Measurements from ENCODE around the gene KCNN3. TPM values are rescaled to one million over a fixed set of nuclear protein-coding genes. Genes with fewer than 3 reads are reported as not detected.

KCNN3 gene
- total RNA-seq, 1 experiment from 2014 or later = 0.07 TPM

DNA sequence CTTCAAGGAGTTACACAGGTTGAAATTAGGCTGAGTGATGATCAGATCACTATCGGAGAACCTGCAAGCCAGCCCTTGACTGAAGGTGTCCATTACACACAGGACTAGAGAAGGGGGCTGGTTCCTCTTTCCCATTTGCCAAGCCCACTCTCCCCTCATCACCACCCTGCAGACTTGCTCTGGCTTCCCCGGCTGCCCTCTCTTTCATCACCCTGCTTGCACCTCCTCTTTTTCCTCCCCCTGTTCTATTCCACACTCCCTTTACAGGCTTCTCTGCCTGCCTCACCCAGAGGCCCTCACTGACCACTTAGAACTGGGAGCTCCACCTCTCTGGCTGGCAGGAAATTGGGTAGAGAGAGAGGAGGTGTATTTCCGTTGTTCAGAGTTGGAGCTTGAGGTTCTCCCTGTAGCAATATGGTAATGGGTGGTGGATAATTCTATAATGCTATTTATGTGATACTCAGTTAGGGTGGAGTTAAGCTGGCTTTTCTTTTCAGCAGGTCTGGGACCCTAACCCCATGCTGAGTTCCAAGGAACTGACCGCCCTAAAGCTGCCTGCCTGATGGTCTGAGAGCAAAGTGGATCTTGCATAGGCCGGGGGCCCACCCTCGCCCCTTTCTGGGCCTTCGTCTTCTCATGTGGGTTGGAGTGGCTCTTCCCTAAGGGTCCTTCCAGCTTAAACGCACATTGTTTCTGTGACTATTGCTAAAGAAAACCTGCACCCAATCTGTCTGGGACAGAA lies 150.3 kb downstream of the KCNN3 start:
- no peaks in the 10 kb centered on the region for H3K4me1 Mint-ChIP-seq (ENCODE audit: insufficient read depth, unreplicated experiment)
- CTCF ChIA-PET = interaction anchor here (0.7 to 1.1 kb wide), 5 partner anchors 30 to 276 kb away, joined by 3 to 4 read pairs (median 3); no protein-coding TSS in a partner anchor
- no peak for TF ChIP-seq CTCF (IDR thresholded peaks at IDR 0.05; ENCODE audit: unreplicated experiment)
- peaks cover 37% of the 10 kb centered on the region for H3K27me3 Mint-ChIP-seq (ENCODE audit: insufficient read depth, unreplicated experiment)
- H3K27ac Mint-ChIP-seq (ENCODE audit: low read depth, unreplicated experiment) = no peak overlapping the region
- no peaks in the 10 kb centered on the region for H3K36me3 Mint-ChIP-seq (ENCODE audit: insufficient read depth, unreplicated experiment)
- no peak overlapping the region for H3K4me3 Mint-ChIP-seq (ENCODE audit: unreplicated experiment)
- H3K9me3 Mint-ChIP-seq (ENCODE audit: unreplicated experiment) = no peaks in the 10 kb centered on the region
- POLR2A ChIA-PET = no interaction called here
- intact Hi-C loops (cut with micrococcal nuclease) = no loop called here
- DNase-seq (ENCODE audit: unreplicated experiment) = no peak
- no TSS peak for BruUV-seq (replicated peaks)

- Mint-ChIP-seq H3K9me3 (ENCODE audit: unreplicated experiment) (no peaks in the 10 kb centered on the region), H3K4me1 (ENCODE audit: insufficient read depth, unreplicated experiment) (no peaks in the 10 kb centered on the region), H3K27ac (ENCODE audit: low read depth, unreplicated experiment) (no peak overlapping the region), H3K27me3 (ENCODE audit: insufficient read depth, unreplicated experiment) (peaks cover 37% of the 10 kb centered on the region), H3K36me3 (ENCODE audit: insufficient read depth, unreplicated experiment) (no peaks in the 10 kb centered on the region), H3K4me3 (ENCODE audit: unreplicated experiment) (no peak overlapping the region)
- ChIA-PET CTCF (no interaction called here), POLR2A (no interaction called here)
- no peak for DNase-seq (ENCODE audit: unreplicated experiment)
- BruUV-seq (replicated peaks) = no TSS peak
- intact Hi-C loops (cut with micrococcal nuclease) = no loop called here
- no peak for TF ChIP-seq CTCF (IDR thresholded peaks at IDR 0.05; ENCODE audit: unreplicated experiment)
These were observed 151.5 kb downstream of the KCNN3 start for GRCh38 chr1:154718566-154718965.

- no peak overlapping the region for H3K4me3 Mint-ChIP-seq (ENCODE audit: unreplicated experiment)
- no peak overlapping the region for H3K27ac Mint-ChIP-seq (ENCODE audit: low read depth, unreplicated experiment)
- H3K36me3 Mint-ChIP-seq (ENCODE audit: insufficient read depth, unreplicated experiment) = no peaks in the 10 kb centered on the region
- no TSS peak for BruUV-seq (replicated peaks)
- CTCF ChIA-PET = interaction anchor here (0.6 kb wide), 1 partner anchor 1653 kb away, joined by 3 read pairs; no protein-coding TSS in a partner anchor
- DNase-seq (ENCODE audit: unreplicated experiment) = no peak
- no peak for TF ChIP-seq CTCF (IDR thresholded peaks at IDR 0.05; ENCODE audit: unreplicated experiment)
- H3K27me3 Mint-ChIP-seq (ENCODE audit: insufficient read depth, unreplicated experiment) = peaks cover 39% of the 10 kb centered on the region
- POLR2A ChIA-PET = interaction anchor here (0.6 kb wide), 2 partner anchors 74 to 220 kb away, joined by 3 to 7 read pairs; no protein-coding TSS in a partner anchor
- intact Hi-C loops (cut with micrococcal nuclease) = no loop called here
- H3K9me3 Mint-ChIP-seq (ENCODE audit: unreplicated experiment) = no peaks in the 10 kb centered on the region
- H3K4me1 Mint-ChIP-seq (ENCODE audit: insufficient read depth, unreplicated experiment) = no peaks in the 10 kb centered on the region
These were observed 152.6 kb downstream of the KCNN3 start for GRCh38 chr1:154717528-154717924.

GRCh38 chr1:154716614-154717527 lies 153.2 kb downstream of the KCNN3 start:
- BruUV-seq (replicated peaks) = no TSS peak
- no peaks in the 10 kb centered on the region for H3K9me3 Mint-ChIP-seq (ENCODE audit: unreplicated experiment)
- peaks cover 46% of the 10 kb centered on the region for H3K27me3 Mint-ChIP-seq (ENCODE audit: insufficient read depth, unreplicated experiment)
- H3K36me3 Mint-ChIP-seq (ENCODE audit: insufficient read depth, unreplicated experiment) = no peaks in the 10 kb centered on the region
- intact Hi-C loops (cut with micrococcal nuclease) = no loop called here
- CTCF ChIA-PET = interaction anchor here (0.6 kb wide), 1 partner anchor 1654 kb away, joined by 3 read pairs; no protein-coding TSS in a partner anchor
- no peak overlapping the region for H3K4me3 Mint-ChIP-seq (ENCODE audit: unreplicated experiment)
- POLR2A ChIA-PET = interaction anchor here (0.6 kb wide), 1 partner anchor 221 kb away, joined by 7 read pairs; no protein-coding TSS in a partner anchor
- H3K4me1 Mint-ChIP-seq (ENCODE audit: insufficient read depth, unreplicated experiment) = no peaks in the 10 kb centered on the region
- DNase-seq (ENCODE audit: unreplicated experiment) = no peak
- no peak for TF ChIP-seq CTCF (IDR thresholded peaks at IDR 0.05; ENCODE audit: unreplicated experiment)
- H3K27ac Mint-ChIP-seq (ENCODE audit: low read depth, unreplicated experiment) = no peak overlapping the region
